ENCODE measurements around the gene TMEM53. TPM values are rescaled to one million over a fixed set of nuclear protein-coding genes. Genes with fewer than 3 reads are reported as not detected.
"Not testable (repeated sequence)": the region's sequence is repeated elsewhere in the genome, so short reads cannot be mapped to it uniquely, and the experiment has no call there.

The TMEM53 gene
- total RNA-seq, 1 experiment from 2014 or later, result 8.2 TPM

DNA sequence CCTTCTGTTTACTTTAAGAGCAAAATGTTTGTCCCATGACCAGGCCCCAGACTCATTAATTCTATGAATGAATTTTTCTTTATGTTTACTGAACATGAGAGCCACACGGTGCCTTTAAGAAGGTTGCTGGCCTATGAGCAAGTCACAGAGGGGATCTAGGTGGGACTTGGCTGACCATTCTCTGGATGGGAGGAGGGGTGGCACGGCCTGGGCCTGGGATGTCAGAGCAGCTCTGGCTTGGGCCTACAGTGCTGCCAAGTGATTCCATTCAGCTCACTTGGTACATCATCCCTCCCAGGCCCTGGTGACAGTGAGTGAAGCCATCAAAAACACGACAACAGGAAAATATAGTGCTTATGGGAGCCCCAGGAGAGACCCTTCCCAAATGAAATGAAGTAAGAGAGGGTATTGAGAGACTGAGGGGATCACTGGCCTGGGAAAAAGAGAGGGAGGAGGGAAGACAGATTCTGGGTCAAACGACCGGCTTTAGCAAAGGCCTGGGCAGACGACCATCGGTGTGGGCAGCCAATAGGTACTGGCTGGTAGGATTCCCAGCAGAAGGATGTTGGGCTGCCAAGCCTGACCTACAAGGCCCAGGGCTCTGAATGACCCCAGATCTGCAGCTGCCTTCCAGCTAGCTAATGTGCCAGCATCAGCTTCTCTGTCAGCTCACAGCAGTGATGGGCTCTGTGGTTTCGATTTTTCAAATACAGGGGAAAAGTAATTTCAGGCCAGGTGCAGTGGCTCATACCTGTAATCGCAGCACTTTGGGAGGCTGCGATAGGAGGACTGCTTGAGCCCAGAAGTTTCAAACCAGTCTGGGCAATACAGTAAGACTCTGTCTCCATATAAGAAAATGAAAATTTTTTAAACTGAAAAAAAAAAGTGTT is 3.3 kb downstream of the TMEM53 start (continued):
- TF ChIP-seq KAT7 (CRISPR knock-in tag; IDR thresholded peaks at IDR 0.05; ENCODE audit: borderline replicate concordance) (no peak), AR (CRISPR knock-in tag; IDR thresholded peaks at IDR 0.05) (no peak), ZNF532 (CRISPR knock-in tag; IDR thresholded peaks at IDR 0.05; ENCODE audit: borderline replicate concordance) (no peak), ZBTB21 (CRISPR knock-in tag; IDR thresholded peaks at IDR 0.05; ENCODE audit: borderline replicate concordance) (no peak), GABPB1 (CRISPR knock-in tag; IDR thresholded peaks at IDR 0.05) (no peak)

- H3K27me3 Mint-ChIP-seq (ENCODE audit: low read depth); H3K27ac Mint-ChIP-seq; H3K36me3 Mint-ChIP-seq; CTCF ChIA-PET; H3K4me3 Mint-ChIP-seq; POLR2A ChIA-PET; ATAC-seq; DNase-seq (ENCODE audit: low spot score); H3K9me3 Mint-ChIP-seq: not testable (repeated sequence)
- H3K4me1 Mint-ChIP-seq, result peaks cover 11% of the 10 kb centered on the region
These were observed 7.6 kb downstream of the TMEM53 start for GRCh38 chr1:44666719-44667118.

GRCh38 chr1:44664730-44665370 is 9.4 kb downstream of the TMEM53 start:
- H3K27ac Mint-ChIP-seq, result no peak overlapping the region; the same call in 1 of the 2 replicates
- H3K36me3 Mint-ChIP-seq, result no peaks in the 10 kb centered on the region
- H3K4me1 Mint-ChIP-seq, result peaks cover 12% of the 10 kb centered on the region
- no peaks in the 10 kb centered on the region for H3K27me3 Mint-ChIP-seq (ENCODE audit: low read depth)
- no peaks in the 10 kb centered on the region for H3K9me3 Mint-ChIP-seq
- ATAC-seq (no peak), DNase-seq (ENCODE audit: low spot score) (no peak)
- H3K4me3 Mint-ChIP-seq, result no peak overlapping the region
- POLR2A ChIA-PET, result no interaction called here
- CTCF ChIA-PET, result interaction anchor here (2.0 kb wide), 1 partner anchor 12 kb away, joined by 9 read pairs; no protein-coding TSS in a partner anchor
- TF ChIP-seq ZBTB21 (CRISPR knock-in tag; IDR thresholded peaks at IDR 0.05; ENCODE audit: borderline replicate concordance) (no peak), SP1 (CRISPR knock-in tag; conservative IDR thresholded peaks at IDR 0.05) (no peak), MYBL2 (CRISPR knock-in tag; IDR thresholded peaks at IDR 0.05) (no peak), ZBTB43 (CRISPR knock-in tag; IDR thresholded peaks at IDR 0.05) (no peak), NR2C2 (CRISPR knock-in tag; IDR thresholded peaks at IDR 0.05) (no peak), ZNF671 (CRISPR knock-in tag; IDR thresholded peaks at IDR 0.05) (no peak), ATF1 (CRISPR knock-in tag; IDR thresholded peaks at IDR 0.05) (no peak), ZNF219 (CRISPR knock-in tag; IDR thresholded peaks at IDR 0.05; ENCODE audit: borderline replicate concordance) (no peak), TEAD1 (CRISPR knock-in tag; IDR thresholded peaks at IDR 0.05) (no peak), KAT7 (CRISPR knock-in tag; IDR thresholded peaks at IDR 0.05; ENCODE audit: borderline replicate concordance) (no peak)
- TF ChIP-seq, protein P1, sequence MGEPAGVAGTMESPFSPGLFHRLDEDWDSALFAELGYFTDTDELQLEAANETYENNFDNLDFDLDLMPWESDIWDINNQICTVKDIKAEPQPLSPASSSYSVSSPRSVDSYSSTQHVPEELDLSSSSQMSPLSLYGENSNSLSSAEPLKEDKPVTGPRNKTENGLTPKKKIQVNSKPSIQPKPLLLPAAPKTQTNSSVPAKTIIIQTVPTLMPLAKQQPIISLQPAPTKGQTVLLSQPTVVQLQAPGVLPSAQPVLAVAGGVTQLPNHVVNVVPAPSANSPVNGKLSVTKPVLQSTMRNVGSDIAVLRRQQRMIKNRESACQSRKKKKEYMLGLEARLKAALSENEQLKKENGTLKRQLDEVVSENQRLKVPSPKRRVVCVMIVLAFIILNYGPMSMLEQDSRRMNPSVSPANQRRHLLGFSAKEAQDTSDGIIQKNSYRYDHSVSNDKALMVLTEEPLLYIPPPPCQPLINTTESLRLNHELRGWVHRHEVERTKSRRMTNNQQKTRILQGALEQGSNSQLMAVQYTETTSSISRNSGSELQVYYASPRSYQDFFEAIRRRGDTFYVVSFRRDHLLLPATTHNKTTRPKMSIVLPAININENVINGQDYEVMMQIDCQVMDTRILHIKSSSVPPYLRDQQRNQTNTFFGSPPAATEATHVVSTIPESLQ (CRISPR knock-in tag; IDR thresholded peaks at IDR 0.05), result no peak
- TF ChIP-seq, protein P2, sequence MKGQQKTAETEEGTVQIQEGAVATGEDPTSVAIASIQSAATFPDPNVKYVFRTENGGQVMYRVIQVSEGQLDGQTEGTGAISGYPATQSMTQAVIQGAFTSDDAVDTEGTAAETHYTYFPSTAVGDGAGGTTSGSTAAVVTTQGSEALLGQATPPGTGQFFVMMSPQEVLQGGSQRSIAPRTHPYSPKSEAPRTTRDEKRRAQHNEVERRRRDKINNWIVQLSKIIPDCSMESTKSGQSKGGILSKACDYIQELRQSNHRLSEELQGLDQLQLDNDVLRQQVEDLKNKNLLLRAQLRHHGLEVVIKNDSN (CRISPR knock-in tag; IDR thresholded peaks at IDR 0.05), result no peak
- TF ChIP-seq, protein P3, sequence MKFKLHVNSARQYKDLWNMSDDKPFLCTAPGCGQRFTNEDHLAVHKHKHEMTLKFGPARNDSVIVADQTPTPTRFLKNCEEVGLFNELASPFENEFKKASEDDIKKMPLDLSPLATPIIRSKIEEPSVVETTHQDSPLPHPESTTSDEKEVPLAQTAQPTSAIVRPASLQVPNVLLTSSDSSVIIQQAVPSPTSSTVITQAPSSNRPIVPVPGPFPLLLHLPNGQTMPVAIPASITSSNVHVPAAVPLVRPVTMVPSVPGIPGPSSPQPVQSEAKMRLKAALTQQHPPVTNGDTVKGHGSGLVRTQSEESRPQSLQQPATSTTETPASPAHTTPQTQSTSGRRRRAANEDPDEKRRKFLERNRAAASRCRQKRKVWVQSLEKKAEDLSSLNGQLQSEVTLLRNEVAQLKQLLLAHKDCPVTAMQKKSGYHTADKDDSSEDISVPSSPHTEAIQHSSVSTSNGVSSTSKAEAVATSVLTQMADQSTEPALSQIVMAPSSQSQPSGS (CRISPR knock-in tag; IDR thresholded peaks at IDR 0.05; ENCODE audit: borderline replicate concordance, low read depth), result no peak
